HEK293 (cell line): ENCODE data around the gene MLLT11.

Experiments used
- GFI1B ChIP-seq: fragments of 450-650 bp; formaldehyde crosslinking; IDR thresholded peaks from 2 replicates; pipeline ENCODE4 v1.5.1; 2016; ENCODE audit warnings: missing biosample characterization, missing genetic modification characterization
- GLIS1 ChIP-seq: fragments of 450-650 bp; formaldehyde crosslinking; IDR thresholded peaks from 2 replicates; pipeline ENCODE4 v1.5.1; 2016; ENCODE audit warnings: missing biosample characterization, missing genetic modification characterization
- GLIS2 ChIP-seq: fragments of 450-650 bp; formaldehyde crosslinking; IDR thresholded peaks from 2 replicates; pipeline ENCODE4 v1.5.1; 2016; ENCODE audit warnings: missing biosample characterization, missing genetic modification characterization
- KLF1 ChIP-seq: fragments of 450-650 bp; formaldehyde crosslinking; IDR thresholded peaks from 2 replicates; pipeline ENCODE4 v1.5.1; 2016; ENCODE audit warnings: missing biosample characterization, missing genetic modification characterization
- MEIS1 ChIP-seq: sonication (generic); formaldehyde crosslinking; IDR thresholded peaks from 2 replicates; pipeline ENCODE4 v1.8.1; 2022; ENCODE audit warnings: missing genetic modification reagents, mild to moderate bottlenecking, borderline replicate concordance
- MZF1 ChIP-seq: fragments of 450-650 bp; formaldehyde crosslinking; IDR thresholded peaks from 2 replicates; pipeline ENCODE4 v1.5.1; 2017; ENCODE audit warnings: missing biosample characterization, missing genetic modification characterization, borderline replicate concordance
- SP2 ChIP-seq: fragments of 450-650 bp; formaldehyde crosslinking; IDR thresholded peaks from 2 replicates; pipeline ENCODE4 v1.5.1; 2016; ENCODE audit warnings: missing biosample characterization, missing genetic modification characterization
- TRIM28 ChIP-seq: IDR thresholded peaks from 2 replicates; pipeline ENCODE4 v1.6.1; 2011; ENCODE audit warnings: low read length, control low read depth, borderline replicate concordance
- WT1 ChIP-seq: fragments of 450-650 bp; formaldehyde crosslinking; IDR thresholded peaks from 2 replicates; pipeline ENCODE4 v1.5.1; 2016; ENCODE audit warnings: missing biosample characterization, missing genetic modification characterization
- ZBTB1 ChIP-seq: fragments of 450-650 bp; formaldehyde crosslinking; IDR thresholded peaks from 2 replicates; pipeline ENCODE4 v1.5.1; 2016; ENCODE audit warnings: missing biosample characterization, missing genetic modification characterization
- ZEB2 ChIP-seq: fragments of 450-650 bp; formaldehyde crosslinking; IDR thresholded peaks from 2 replicates; pipeline ENCODE4 v1.5.1; 2016; ENCODE audit warnings: missing biosample characterization, missing genetic modification characterization
- ZNF112 ChIP-seq: fragments of 450-650 bp; formaldehyde crosslinking; IDR thresholded peaks from 2 replicates; pipeline ENCODE4 v1.5.0; 2017; ENCODE audit warnings: missing biosample characterization, missing genetic modification characterization
- ZNF155 ChIP-seq: fragments of 450-650 bp; formaldehyde crosslinking; IDR thresholded peaks from 2 replicates; pipeline ENCODE4 v1.5.1; 2016; ENCODE audit warnings: missing biosample characterization, missing genetic modification characterization
- ZNF223 ChIP-seq: fragments of 450-650 bp; formaldehyde crosslinking; IDR thresholded peaks from 2 replicates; pipeline ENCODE4 v1.5.1; 2016; ENCODE audit warnings: missing biosample characterization, missing genetic modification characterization
- ZNF239 ChIP-seq: fragments of 450-650 bp; formaldehyde crosslinking; IDR thresholded peaks from 2 replicates; pipeline ENCODE4 v1.5.1; 2016; ENCODE audit warnings: missing biosample characterization, missing genetic modification characterization
- ZNF248 ChIP-seq: fragments of 450-650 bp; formaldehyde crosslinking; IDR thresholded peaks from 2 replicates; pipeline ENCODE4 v1.5.1; 2017; ENCODE audit warnings: missing biosample characterization, missing genetic modification characterization
- ZNF274 ChIP-seq, 2 experiments: fragments of 200-500 bp in 1 of 2; fragments of 450-650 bp in 1 of 2; sonication (Bioruptor generic) in 1 of 2; formaldehyde crosslinking in 1 of 2; IDR thresholded peaks; 2 replicates each; pipeline versions ENCODE4 v1.5.1 to v1.6.1; 2014 to 2016; ENCODE audit warnings: borderline replicate concordance in 1 of 2, inconsistent platforms in 1 of 2, low read length in 1 of 2, missing biosample characterization in 1 of 2, missing genetic modification characterization in 1 of 2
- ZNF341 ChIP-seq: fragments of 450-650 bp; formaldehyde crosslinking; IDR thresholded peaks from 2 replicates; pipeline ENCODE4; 2016; ENCODE audit warnings: low read depth, missing biosample characterization, missing genetic modification characterization
- ZNF433 ChIP-seq: fragments of 450-650 bp; formaldehyde crosslinking; IDR thresholded peaks from 2 replicates; pipeline ENCODE4 v1.5.1; 2016; ENCODE audit warnings: missing biosample characterization, missing genetic modification characterization, low read depth
- ZNF473 ChIP-seq: fragments of 450-650 bp; formaldehyde crosslinking; IDR thresholded peaks from 2 replicates; pipeline ENCODE4 v1.5.1; 2017; ENCODE audit warnings: missing biosample characterization, missing genetic modification characterization
- ZNF529 ChIP-seq: fragments of 450-650 bp; formaldehyde crosslinking; IDR thresholded peaks from 2 replicates; pipeline ENCODE4 v1.5.1; 2017; ENCODE audit warnings: missing genetic modification characterization, missing biosample characterization; ENCODE audit not compliant: insufficient replicate concordance
- ZNF596 ChIP-seq: fragments of 450-650 bp; IDR thresholded peaks from 2 replicates; pipeline ENCODE4 v1.5.0; 2018; ENCODE audit warnings: missing biosample characterization, mild to moderate bottlenecking, missing genetic modification characterization, moderate library complexity
- ZNF654 ChIP-seq: fragments of 450-650 bp; formaldehyde crosslinking; IDR thresholded peaks from 2 replicates; pipeline ENCODE4 v1.5.1; 2016; ENCODE audit warnings: low read depth, missing biosample characterization, missing genetic modification characterization
- ZNF76 ChIP-seq: fragments of 450-650 bp; formaldehyde crosslinking; IDR thresholded peaks from 2 replicates; pipeline ENCODE4; 2016; ENCODE audit warnings: low read depth, missing biosample characterization, missing genetic modification characterization, borderline replicate concordance
- ZNF776 ChIP-seq: fragments of 450-650 bp; formaldehyde crosslinking; IDR thresholded peaks from 2 replicates; pipeline ENCODE4 v1.5.0; 2017; ENCODE audit warnings: missing biosample characterization, missing genetic modification characterization, borderline replicate concordance
- ZNF792 ChIP-seq: fragments of 450-650 bp; formaldehyde crosslinking; IDR thresholded peaks from 2 replicates; pipeline ENCODE4 v1.5.1; 2016; ENCODE audit warnings: missing biosample characterization, missing genetic modification characterization
- TF ChIP-seq, protein P1 (sequence below): fragments of 450-650 bp; formaldehyde crosslinking; IDR thresholded peaks from 2 replicates; pipeline ENCODE4 v1.5.1; 2016; ENCODE audit warnings: missing biosample characterization, missing genetic modification characterization
- TF ChIP-seq, protein P2 (sequence below): fragments of 450-650 bp; IDR thresholded peaks from 2 replicates; pipeline ENCODE4 v1.5.1; 2018; ENCODE audit warnings: missing biosample characterization, mild to moderate bottlenecking, missing genetic modification characterization
- TF ChIP-seq, protein P3 (sequence below): fragments of 450-650 bp; formaldehyde crosslinking; IDR thresholded peaks from 2 replicates; pipeline ENCODE4 v1.5.1; 2017; ENCODE audit warnings: missing biosample characterization, missing genetic modification characterization
- TF ChIP-seq, protein P4 (sequence below): fragments of 450-650 bp; formaldehyde crosslinking; IDR thresholded peaks from 2 replicates; pipeline ENCODE4 v1.5.1; 2016; ENCODE audit warnings: missing biosample characterization, missing genetic modification characterization

The MLLT11 gene

DNA sequence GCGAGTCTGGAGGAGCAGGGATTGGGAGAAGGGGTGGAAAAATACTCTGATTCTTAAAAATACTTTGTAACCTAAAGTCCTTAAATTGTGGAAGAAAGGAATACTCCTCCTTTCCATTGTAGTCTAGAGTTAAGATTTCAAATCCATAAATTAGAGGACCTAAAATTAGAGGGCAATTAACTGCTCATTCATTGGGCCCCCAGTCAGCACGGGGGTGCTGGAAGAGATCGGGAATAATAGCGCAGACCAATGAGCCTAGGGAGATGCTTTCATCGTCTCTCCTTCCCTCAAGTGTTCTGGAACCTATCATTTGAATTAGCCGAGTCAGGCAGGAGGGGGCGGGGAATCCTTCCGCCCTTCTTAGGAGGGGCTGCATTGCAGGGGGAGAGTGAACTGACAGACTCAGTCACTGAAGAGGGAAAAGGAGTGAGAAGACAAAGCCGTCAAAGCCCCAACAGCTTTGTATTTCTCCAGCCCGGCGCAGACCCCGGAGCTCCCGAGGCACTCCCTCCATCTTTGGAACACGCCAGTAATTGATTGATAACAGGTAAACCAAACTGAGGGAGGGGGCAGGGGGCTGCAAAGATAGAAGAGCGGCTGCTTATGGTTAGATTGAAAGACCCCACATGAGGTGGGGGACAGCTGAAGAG lies at the start of gene MLLT11 (continued):
- peak; percentile 33; the same call in 1 of the 2 replicates for TF ChIP-seq ZEB2 (tag by site-specific recombination)
- TF ChIP-seq GLIS2 (tag by site-specific recombination) = peak; percentile 37; the same call in 1 of the 2 replicates
- TF ChIP-seq ZNF274 (IDR thresholded peaks at IDR 0.05; ENCODE audit: low read length) = no peak
- no peak for TF ChIP-seq ZNF274 (tag by site-specific recombination; IDR thresholded peaks at IDR 0.05; ENCODE audit: borderline replicate concordance)
- no peak for TF ChIP-seq GFI1B (tag by site-specific recombination)
- peak; percentile 78; the same call in 1 of the 2 replicates for TF ChIP-seq TRIM28
- TF ChIP-seq ZNF596 (tag by site-specific recombination) = peak; percentile 49; the same call in 1 of the 2 replicates
- TF ChIP-seq ZNF112 = no peak
- TF ChIP-seq, protein P1, sequence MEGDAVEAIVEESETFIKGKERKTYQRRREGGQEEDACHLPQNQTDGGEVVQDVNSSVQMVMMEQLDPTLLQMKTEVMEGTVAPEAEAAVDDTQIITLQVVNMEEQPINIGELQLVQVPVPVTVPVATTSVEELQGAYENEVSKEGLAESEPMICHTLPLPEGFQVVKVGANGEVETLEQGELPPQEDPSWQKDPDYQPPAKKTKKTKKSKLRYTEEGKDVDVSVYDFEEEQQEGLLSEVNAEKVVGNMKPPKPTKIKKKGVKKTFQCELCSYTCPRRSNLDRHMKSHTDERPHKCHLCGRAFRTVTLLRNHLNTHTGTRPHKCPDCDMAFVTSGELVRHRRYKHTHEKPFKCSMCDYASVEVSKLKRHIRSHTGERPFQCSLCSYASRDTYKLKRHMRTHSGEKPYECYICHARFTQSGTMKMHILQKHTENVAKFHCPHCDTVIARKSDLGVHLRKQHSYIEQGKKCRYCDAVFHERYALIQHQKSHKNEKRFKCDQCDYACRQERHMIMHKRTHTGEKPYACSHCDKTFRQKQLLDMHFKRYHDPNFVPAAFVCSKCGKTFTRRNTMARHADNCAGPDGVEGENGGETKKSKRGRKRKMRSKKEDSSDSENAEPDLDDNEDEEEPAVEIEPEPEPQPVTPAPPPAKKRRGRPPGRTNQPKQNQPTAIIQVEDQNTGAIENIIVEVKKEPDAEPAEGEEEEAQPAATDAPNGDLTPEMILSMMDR (tag by site-specific recombination) = peak; percentile 64
- no peak for TF ChIP-seq MZF1 (tag by site-specific recombination)
- TF ChIP-seq ZBTB1 (tag by site-specific recombination) = no peak
- TF ChIP-seq KLF1 (tag by site-specific recombination) = peak; percentile 68
- TF ChIP-seq ZNF529 (tag by site-specific recombination) = no peak
- peak; percentile 96 for TF ChIP-seq ZNF341 (tag by site-specific recombination)
- TF ChIP-seq, protein P2, sequence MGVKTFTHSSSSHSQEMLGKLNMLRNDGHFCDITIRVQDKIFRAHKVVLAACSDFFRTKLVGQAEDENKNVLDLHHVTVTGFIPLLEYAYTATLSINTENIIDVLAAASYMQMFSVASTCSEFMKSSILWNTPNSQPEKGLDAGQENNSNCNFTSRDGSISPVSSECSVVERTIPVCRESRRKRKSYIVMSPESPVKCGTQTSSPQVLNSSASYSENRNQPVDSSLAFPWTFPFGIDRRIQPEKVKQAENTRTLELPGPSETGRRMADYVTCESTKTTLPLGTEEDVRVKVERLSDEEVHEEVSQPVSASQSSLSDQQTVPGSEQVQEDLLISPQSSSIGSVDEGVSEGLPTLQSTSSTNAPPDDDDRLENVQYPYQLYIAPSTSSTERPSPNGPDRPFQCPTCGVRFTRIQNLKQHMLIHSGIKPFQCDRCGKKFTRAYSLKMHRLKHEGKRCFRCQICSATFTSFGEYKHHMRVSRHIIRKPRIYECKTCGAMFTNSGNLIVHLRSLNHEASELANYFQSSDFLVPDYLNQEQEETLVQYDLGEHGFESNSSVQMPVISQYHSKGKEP (tag by site-specific recombination) = no peak
- TF ChIP-seq, protein P3, sequence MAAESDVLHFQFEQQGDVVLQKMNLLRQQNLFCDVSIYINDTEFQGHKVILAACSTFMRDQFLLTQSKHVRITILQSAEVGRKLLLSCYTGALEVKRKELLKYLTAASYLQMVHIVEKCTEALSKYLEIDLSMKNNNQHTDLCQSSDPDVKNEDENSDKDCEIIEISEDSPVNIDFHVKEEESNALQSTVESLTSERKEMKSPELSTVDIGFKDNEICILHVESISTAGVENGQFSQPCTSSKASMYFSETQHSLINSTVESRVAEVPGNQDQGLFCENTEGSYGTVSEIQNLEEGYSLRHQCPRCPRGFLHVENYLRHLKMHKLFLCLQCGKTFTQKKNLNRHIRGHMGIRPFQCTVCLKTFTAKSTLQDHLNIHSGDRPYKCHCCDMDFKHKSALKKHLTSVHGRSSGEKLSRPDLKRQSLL = no peak
- no peak for TF ChIP-seq MEIS1 (CRISPR knock-in tag)
- no peak for TF ChIP-seq ZNF776
- TF ChIP-seq ZNF792 (tag by site-specific recombination) = no peak
- TF ChIP-seq, protein P4, sequence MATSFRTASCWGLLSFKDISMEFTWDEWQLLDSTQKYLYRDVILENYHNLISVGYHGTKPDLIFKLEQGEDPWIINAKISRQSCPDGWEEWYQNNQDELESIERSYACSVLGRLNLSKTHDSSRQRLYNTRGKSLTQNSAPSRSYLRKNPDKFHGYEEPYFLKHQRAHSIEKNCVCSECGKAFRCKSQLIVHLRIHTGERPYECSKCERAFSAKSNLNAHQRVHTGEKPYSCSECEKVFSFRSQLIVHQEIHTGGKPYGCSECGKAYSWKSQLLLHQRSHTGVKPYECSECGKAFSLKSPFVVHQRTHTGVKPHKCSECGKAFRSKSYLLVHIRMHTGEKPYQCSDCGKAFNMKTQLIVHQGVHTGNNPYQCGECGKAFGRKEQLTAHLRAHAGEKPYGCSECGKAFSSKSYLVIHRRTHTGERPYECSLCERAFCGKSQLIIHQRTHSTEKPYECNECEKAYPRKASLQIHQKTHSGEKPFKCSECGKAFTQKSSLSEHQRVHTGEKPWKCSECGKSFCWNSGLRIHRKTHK = no peak
- TF ChIP-seq SP2 = peak; percentile 88
- no peak for TF ChIP-seq ZNF223 (tag by site-specific recombination)
- TF ChIP-seq WT1 = 0 out of 2 replicates have a peak, but pooled peaks have one; percentile 27
- TF ChIP-seq ZNF239 (tag by site-specific recombination) = no peak
- no peak for TF ChIP-seq ZNF155 (tag by site-specific recombination)
- no peak for TF ChIP-seq ZNF433 (tag by site-specific recombination)
- TF ChIP-seq ZNF248 (tag by site-specific recombination) = no peak
- peak; percentile 34; the same call in 1 of the 2 replicates for TF ChIP-seq GLIS1
- TF ChIP-seq ZNF473 (tag by site-specific recombination) = no peak
- peak; percentile 15; the same call in 1 of the 2 replicates for TF ChIP-seq ZNF76
- no peak for TF ChIP-seq ZNF654 (tag by site-specific recombination)
